HG02678 (cell line): ENCODE data around the gene TFDP2.
"Not testable (repeated sequence)": the region's sequence is repeated elsewhere in the genome, so short reads cannot be mapped to it uniquely, and the experiment has no call there.

Source experiments
- ATAC-seq: cut with Tn5 transposase; IDR thresholded peaks from one replicate; pipeline ENCODE4 v1.9.1; 2021; ENCODE audit warnings: mild to moderate bottlenecking, moderate library complexity; ENCODE audit not compliant: unreplicated experiment

TFDP2 gene, protein sequence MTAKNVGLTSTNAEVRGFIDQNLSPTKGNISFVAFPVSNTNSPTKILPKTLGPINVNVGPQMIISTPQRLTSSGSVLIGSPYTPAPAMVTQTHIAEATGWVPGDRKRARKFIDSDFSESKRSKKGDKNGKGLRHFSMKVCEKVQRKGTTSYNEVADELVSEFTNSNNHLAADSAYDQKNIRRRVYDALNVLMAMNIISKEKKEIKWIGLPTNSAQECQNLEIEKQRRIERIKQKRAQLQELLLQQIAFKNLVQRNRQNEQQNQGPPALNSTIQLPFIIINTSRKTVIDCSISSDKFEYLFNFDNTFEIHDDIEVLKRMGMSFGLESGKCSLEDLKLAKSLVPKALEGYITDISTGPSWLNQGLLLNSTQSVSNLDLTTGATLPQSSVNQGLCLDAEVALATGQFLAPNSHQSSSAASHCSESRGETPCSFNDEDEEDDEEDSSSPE

DNA sequence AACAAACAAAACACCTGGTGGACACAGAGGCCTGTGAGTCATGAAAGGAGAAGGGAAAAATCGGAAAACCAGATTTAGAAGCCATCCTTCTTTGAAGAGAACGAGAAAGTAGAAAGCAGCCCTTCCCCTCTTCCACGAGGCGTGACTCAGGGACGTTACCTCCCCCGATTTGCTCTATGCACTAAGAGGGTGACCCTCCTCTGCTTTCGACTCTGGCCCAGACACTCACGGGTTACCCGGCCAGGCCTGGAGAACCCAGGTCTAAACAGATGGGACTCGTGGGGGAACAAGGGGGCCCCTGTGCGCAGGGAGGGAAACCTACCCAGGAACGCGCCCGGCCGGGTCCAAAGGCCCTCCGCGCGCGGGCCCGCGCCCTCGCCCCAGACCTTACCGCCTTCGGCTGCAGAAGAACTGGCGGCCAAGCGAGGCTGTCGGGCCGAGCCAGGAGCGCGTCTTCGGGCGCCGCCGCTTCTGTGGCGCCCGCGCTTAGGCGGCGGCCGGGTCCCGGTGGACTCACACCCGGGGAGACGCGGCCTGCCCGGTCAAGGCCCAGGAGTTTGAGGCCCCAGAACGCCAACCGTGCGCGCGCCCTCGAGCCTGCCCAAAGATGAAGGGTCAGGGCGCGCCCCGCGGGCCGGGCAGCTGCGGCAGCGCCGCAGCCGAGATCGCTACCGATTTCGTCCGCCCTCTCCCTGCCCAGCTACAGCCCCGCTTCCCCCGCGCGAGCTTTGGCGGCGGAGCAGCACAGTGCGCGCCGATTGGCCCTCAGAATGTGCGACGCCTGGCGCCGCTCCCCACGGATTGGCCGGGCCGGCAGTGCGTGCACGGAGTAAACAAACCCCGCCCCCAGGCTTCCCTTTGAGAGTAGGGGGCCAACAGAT, at the start of gene TFDP2:
Gene TFDP2 (minus strand): TSS at position 753 of the 881 bp plus-strand sequence. CDS start 47,795 bp downstream, outside the sequence.
- peak; percentile 100 for ATAC-seq

DNA sequence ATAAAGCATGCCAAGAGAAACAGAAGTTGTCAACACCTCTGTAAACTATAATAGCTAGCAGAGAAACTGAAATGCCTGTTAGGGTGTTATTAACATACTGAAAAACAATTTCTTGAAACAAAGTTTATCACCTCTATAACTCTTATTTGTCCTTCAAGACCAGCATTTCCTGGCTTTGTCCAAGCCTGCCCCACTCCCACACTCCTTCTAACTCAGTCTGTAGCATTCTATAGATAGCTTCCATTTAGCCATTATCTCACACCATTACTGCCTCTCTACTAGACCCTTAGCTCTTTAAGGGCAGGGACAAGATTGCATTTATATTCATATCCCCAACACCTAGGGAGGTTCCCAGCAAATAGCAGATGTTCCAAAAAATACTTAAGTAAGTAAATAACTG, 39.5 kb upstream of the TFDP2 start:
- ATAC-seq: no peak

DNA sequence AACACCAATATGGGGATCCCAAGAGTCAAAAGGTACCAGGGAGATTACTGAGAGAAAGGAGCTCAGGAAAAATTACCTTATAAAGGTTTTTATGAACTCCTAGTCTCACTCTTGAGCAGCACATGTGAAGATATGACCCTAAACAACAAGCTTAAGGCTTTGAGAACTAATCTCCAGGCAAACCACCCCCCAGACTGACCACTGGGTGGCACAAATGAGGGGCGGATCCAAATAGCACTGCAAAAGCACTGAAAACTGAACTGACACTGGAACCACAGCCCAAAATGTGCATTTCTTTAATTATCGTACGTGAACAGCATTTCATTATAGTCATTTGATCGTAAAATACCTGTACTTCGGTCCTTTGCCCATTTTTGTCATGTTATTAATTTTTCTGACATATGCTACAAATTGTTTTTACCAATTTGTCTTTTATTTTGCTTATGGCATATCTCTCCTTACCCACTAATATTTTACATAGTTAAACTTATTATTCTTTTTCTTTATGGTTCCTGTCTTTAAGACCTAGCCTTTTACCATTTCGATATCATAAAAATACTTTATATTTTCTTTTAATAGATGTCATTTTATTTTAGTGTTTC, 31.5 kb upstream of the TFDP2 start:
- ATAC-seq: peak; percentile 48

DNA sequence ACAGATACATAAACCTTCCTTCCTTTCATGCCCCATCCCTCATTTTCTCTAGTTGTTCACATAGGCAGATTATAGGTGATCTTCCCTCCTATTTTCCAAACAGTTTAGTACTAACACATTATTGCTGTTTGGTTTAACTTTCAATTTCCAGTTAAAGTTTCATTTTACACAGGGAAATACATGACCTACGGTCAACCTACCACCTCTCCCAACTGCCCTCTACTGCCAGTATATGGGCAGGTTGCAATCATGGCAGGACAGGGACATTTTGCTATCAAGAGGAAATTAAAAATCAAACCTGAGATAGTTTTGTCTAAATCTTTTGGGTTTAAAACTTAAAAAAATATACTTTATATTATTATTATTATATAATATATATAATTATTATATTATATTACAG, 26.1 kb upstream of the TFDP2 start:
- no peak for ATAC-seq

DNA sequence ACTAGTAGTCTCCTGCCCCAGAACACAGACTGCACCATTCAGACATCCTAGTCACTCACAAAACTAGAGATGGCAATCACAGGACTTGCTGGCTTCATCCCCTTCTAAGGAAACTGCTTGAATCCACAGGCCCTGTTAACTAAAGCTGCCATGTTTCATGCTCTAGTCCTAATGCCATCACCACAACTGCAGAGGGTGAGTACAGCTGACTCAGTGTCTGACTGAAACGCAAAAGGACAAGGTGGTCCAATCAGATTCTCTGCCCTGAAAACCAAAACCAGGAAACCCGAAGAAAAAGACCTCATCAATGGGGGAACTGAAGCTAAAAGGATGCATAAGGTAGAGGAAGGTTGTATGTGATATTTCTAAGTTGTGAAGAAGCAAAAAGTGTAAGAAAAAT, 25.2 kb upstream of the TFDP2 start:
- no peak for ATAC-seq

DNA sequence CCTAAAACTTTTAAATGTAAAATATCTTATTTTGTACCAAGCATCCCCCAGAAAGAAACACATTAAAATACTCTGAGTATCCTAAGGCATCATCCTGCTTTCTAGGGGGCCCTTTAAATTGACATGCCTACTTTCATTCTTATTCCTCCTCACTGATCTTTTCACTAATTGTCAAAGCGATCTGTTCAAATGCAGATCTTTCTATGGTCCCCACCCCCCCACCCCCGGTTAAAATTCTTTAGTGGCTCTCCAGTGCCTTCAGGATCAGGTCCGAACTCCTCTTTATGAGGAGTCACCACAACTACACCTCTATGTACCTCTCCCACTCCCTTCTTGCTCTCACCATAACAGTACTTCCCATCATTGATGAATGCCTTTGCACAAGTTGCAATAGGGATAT, 19.2 kb upstream of the TFDP2 start:
- no peak for ATAC-seq

DNA sequence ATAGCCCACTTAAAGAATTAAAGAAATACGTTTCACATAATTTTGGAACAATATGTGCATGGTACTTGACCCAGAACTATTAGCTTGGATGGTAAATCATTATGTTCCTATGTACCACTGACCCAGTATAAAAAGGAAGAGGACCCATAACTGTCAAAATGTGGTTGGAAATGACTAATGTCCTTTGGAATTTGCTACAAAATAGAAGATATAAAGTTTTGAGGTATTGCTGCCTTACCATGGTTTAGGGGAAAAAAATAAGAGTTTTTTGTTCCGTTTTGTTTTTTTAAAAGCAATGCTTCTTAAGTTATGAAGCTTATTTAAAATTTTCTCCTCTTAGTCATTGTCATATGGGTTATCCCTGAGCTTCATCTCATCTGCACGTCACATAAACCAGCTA, 15.8 kb upstream of the TFDP2 start:
- ATAC-seq: no peak

DNA sequence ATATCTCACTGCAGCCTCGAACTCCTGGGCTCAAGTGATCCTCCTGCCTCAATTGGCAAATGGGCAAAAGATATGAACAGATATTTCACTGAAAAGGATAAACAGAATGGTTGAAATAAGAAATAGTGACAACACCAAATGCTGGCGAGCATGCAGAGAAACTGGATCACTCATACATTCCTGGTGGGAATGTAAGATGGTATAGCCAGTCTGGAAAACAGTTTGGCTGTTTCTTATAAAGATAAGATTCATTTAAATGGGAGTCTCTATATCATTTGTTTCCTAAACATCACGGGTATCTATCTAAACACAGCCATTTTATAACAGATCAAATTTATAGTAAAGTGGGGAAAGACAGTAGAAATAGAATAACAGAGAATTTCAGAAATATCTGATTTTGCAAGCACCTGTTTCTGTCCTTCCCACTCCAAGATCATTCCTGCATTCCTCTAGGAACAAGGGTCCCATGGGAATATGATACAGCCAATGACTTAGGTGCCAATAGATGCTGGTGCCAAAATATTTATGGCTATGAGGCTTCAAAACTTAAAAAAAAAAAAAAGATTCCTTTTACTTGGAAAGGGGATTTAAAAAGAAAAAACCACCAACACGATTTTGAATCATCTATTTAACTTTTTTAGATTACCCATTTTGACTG, 9.9 kb upstream of the TFDP2 start:
- no peak for ATAC-seq

DNA sequence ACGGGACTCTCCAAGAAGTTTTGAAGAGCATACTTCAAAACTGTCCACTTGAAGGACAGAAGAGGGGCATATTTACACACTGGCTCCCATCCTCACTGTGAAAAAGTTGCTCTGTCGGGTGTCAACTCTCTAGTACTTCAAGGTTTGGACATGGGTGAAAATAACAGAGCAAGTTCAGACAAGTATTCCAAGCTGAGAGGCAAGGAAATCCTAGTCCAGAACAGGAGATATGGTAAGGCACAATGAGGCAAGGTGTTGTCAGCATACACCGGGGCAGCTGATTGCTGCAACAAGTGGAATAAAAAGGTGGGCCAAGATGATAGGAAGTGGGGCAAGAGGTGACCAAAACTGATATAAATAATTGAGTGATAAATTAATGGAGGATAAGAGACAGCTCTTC, 4.8 kb upstream of the TFDP2 start:
- ATAC-seq: no peak

DNA sequence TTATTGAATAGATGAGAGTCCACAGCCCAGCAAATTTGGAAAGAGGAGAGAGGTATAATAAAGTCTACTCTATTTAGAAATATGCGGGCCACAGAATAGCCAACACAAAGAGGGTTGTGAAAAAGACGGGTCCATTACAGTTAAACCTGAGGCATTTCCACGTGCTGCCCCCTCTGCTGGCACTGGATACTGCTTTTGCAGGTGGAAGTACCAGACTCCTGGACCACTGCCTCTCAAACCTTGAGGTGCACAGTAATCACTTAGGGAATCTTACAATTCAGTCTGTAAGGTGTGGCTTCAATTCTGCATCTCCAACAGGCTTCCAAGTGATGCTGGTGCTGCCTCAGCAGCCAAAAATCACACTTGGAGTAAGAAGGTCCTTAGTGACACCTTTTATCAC, 3.0 kb upstream of the TFDP2 start:
- no peak for ATAC-seq

DNA sequence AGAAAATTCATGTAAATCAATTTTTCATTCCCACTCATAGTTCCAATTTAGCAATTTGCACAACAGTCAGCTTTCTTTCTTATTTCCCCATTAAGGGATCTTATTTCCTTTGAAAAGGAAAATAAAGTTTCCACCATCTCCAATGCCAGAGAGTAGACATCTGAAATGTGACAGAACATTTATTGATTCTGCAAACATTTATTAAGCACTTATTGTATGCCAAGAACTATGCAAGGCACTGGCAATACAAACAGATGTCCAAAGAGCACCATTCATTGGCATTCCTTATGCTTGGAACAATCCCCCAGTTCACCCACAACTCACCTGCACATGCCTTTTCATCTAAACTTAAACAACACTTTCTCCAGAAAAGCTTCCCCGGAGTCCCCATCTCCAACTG, 2.5 kb upstream of the TFDP2 start:
- ATAC-seq: no peak

DNA sequence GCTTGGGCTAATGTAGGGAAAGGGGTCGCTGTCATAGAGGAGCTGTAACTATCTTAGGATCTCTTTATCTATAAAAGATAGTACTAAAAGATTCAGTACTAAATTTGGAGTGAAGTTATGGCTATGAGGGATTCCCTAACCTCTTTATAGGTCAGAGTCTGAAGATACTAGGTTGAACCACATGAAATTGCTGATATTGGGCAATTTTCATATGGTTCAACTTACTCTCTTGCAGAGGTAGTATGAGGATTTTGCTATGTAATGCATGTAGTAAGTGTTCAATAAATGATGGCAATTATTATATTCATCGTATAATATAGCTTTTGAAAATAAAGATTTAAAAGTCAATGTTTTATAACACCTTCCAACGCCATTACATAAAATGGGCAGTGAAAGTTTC, 1.9 kb upstream of the TFDP2 start:
- ATAC-seq: no peak

DNA sequence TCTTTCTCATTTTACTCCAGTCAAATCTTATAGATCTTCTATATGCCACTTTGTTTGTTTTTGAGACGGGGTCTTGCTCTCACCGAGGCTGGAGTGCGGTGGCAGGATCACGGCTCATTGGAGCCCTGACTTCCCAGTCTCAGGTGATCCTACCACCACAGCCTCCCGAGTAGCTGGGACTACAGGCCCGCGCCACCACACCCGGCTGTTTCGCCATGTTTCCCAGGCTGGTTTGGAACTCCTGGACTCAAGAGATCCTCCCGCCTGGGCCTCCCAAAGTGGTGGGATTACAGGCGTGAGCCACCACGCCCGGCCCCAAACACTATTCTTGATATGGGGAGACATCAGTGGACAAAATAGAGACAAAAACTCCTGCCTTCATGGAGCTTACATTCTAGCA, 927 bp upstream of the TFDP2 start:
- ATAC-seq: no peak

DNA sequence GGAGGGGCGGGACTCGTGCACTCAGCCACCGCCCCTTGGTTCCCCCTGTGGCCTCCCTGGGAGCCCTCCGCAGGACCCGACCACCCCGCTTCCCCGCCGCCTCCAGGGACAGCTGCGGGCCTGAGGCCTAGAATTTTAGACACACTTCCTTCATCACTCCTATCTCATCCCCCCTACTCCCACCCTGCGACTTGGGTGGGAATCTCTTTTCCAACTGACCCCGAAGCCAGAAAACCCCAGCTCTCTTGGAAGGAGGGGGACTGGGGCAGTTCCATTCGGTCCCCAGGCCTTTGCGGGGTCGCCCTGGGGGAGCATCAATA, 289 bp upstream of the TFDP2 start:
- ATAC-seq: no peak

DNA sequence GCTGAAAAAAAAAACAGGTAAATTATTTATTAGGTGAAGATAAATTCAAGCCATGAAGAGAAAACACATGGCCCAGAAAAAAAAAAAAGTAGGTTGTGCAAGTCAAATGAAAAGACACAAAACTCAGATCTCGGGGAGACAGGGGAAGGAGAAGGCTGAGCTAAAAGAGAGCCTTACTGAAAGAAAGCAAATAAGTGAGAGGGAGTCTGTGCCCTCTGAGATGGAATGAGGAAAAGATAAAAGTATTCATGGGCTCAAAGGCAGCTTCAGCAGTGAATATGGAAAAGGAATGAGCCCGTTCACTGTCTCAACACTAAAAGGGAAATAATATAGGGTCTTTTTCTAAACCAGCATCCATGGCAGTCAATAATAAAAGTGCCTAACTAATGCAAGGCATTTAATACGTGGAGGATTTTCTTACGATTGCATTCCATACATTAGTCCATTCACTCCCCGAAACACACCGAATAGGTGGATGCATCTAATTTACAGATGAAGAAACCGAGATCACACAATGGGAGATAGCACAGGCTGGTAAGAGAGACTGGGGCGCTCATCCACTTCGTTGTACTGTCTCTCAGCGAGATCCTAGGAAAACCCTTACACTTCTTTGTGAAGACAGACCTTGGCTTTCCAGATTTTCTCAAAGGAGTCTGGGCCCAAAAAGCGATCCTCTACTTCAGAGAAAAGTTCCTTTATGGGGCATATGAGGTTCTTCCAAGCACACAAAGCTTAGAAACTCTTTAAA, 1.1 kb downstream of the TFDP2 start:
- ATAC-seq: no peak

DNA sequence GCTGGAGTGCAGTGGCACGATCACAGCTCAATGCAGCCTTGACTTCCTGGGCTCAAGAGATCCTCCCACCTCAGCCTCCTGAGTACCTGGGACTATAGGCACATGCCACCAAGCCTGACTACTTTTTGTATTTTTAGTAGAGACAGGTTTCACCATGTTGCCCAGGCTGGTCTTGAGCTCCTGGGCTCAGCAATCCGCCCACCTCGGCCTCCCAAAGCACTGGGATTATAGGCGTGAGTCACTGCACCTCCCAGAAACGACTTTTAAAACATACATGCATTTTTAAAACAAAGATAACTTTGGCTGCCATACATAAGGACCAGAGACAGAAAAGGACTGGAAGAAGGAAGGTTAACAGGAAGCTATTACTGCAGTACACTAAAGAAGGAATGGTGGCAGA, 4.8 kb downstream of the TFDP2 start:
- ATAC-seq: not testable (repeated sequence)

DNA sequence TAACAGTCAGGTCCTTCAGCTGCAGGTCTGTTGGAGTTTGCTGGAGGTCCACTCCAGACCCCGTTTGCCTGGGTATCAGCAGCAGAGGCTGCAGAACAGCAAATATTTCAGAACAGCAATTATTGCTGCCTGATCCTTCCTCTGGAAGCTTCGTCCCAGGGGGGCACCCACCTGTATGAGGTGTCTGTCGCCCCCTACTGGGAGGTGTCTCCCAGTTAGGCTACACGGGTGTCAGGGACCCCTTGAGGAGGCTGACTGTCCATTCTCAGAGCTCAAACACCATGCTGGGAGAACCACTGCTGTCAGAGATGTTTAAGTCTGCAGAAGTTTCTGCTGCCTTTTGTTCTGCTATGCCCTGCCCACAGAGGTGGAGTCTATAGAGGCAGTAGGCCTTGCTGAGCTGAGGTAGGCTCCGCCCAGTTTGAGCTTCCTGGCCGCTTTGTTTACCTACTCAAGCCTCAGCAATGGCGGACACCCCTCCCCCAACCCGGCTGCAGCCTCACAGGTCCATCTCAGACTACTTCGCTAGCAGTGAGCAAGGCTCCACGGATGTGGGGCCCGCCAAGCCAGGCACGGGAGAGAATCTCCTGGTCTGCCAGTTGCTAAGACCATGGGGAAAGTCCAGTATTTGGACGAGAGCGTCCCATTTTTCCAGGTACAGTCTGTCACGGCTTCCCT, 8.6 kb downstream of the TFDP2 start:
- ATAC-seq: not testable (repeated sequence)

DNA sequence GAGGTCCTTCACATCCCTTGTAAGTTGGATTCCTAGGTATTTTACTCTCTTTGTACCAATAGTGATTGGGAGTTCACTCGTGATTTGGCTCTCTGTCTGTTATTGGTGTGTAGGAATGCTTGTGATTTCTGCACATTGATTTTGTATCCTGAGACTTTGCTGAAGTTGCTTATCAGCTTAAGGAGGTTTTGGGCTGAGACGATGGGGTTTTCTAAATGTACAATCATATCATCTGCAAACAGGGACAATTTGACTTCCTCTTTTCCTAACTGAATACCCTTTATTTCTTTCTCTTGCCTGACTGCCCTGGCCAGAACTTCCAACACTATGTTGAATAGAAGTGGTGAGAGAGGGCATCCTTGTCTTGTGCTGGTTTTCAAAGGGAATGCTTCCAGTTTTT, 12.3 kb downstream of the TFDP2 start:
- ATAC-seq: not testable (repeated sequence)

DNA sequence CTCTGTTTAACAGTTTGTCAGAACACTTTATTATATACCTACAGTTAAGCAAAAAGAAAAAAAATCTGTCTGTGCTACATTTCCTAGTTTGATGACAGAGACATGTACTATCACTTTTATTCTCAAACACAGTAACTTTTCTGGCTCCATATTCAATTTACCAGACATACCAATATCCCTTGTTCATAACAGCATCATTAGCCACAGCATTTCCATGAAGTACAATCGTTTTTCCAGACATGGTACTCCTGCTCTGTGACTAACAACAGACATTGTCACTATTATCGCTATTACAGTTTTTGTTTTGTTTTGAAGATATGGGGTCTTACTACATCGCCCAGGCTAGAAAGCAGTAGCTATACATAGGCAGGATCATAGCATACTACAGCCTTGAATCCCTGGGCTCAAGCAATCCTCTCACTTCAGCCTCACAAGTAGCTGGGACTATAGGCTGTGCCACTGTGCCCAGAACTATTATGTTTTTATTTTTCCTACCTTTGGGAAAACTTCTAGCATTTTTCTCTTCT, 14.5 kb downstream of the TFDP2 start:
- no peak for ATAC-seq
